Stimulated activated CD4-positive, alpha-beta T cell treated with anti-CD3 and anti-CD28 coated beads, Interleukin-2, amount 100 ng/mL, for 48 hours (primary cell): ENCODE results near the gene CHKA.

Experiments used
- DNase-seq, 2 donors: peaks; one replicate each; pipeline ENCODE4 v3.0.0-alpha.2; 2020

The CHKA gene

GRCh38 chr11:68043349-68044144 is 77.6 kb downstream of the CHKA start:
- no peak for DNase-seq

GRCh38 chr11:68043029-68043348 is 78.2 kb downstream of the CHKA start:
- no peak for DNase-seq

- no peak for DNase-seq
These were observed 78.8 kb downstream of the CHKA start for GRCh38 chr11:68042219-68043028.

GRCh38 chr11:68041617-68042218 is 79.5 kb downstream of the CHKA start:
- DNase-seq: no peak

- no peak for DNase-seq
These were observed 80.1 kb downstream of the CHKA start for GRCh38 chr11:68040957-68041591.

- DNase-seq: peak in 1 of 2 donors; percentile 30
These were observed 80.9 kb downstream of the CHKA start for GRCh38 chr11:68040101-68040956.

- DNase-seq: no peak
These were observed 81.6 kb downstream of the CHKA start for GRCh38 chr11:68039526-68040086.

- DNase-seq: peak; percentile 63 to 64
These were observed 82.3 kb downstream of the CHKA start, which contains the start of gene TCIRG1 for GRCh38 chr11:68038718-68039525. Gene TCIRG1, plus strand, starts transcription at chr11:68039025. Its CDS starts 2,247 bp downstream, at chr11:68041272.

GRCh38 chr11:68038226-68038717 is 82.9 kb downstream of the CHKA start:
- no peak for DNase-seq

- no peak for DNase-seq
These were observed 83.6 kb downstream of the CHKA start for GRCh38 chr11:68037411-68038225.

- DNase-seq: no peak
These were observed 84.4 kb downstream of the CHKA start for GRCh38 chr11:68036717-68037239.

- DNase-seq: no peak
These were observed 85.0 kb downstream of the CHKA start for GRCh38 chr11:68036141-68036716.

- DNase-seq: no peak
These were observed 85.8 kb downstream of the CHKA start for GRCh38 chr11:68035266-68035876.

GRCh38 chr11:68033708-68034045 is 87.5 kb downstream of the CHKA start:
- no peak for DNase-seq

- no peak for DNase-seq
These were observed 88.0 kb downstream of the CHKA start for GRCh38 chr11:68032997-68033707.

- no peak for DNase-seq
These were observed 89.2 kb downstream of the CHKA start for GRCh38 chr11:68032003-68032402.

- DNase-seq: no peak
These were observed 90.1 kb downstream of the CHKA start for GRCh38 chr11:68031144-68031464.
